ENCODE measurements around the gene SCLY.
A peak's percentile ranks its signal among the peaks of the same experiment; 100 is the strongest.

SCLY gene

GRCh38 chr2:238091436-238092060, 30.7 kb downstream of the SCLY start:
- H3K27me3 ChIP-seq (replicated peaks; ENCODE audit: control insufficient read depth, insufficient read depth, low read length) = no peaks in the 10 kb centered on the region
- H3K36me3 ChIP-seq (ENCODE audit: control insufficient read depth, insufficient read depth, low read length, severe bottlenecking) = no peaks in the 10 kb centered on the region
- H3K4me3 ChIP-seq (ENCODE audit: low read length) = no peak overlapping the region
- no peak for DNase-seq (ENCODE audit: low read depth)
- H3K4me1 ChIP-seq (ENCODE audit: control insufficient read depth, insufficient read depth, low read length) = no peaks in the 10 kb centered on the region
- no peak overlapping the region for H3K9ac ChIP-seq (ENCODE audit: low read length)
- no peaks in the 10 kb centered on the region for H3K9me3 ChIP-seq (ENCODE audit: control insufficient read depth, low read length)

GRCh38 chr2:238092486-238093035, 31.8 kb downstream of the SCLY start:
- DNase-seq (ENCODE audit: low read depth) = no peak
- no peaks in the 10 kb centered on the region for H3K9me3 ChIP-seq (ENCODE audit: control insufficient read depth, low read length)
- H3K4me1 ChIP-seq (ENCODE audit: control insufficient read depth, insufficient read depth, low read length) = no peaks in the 10 kb centered on the region
- no peaks in the 10 kb centered on the region for H3K27me3 ChIP-seq (replicated peaks; ENCODE audit: control insufficient read depth, insufficient read depth, low read length)
- no peaks in the 10 kb centered on the region for H3K36me3 ChIP-seq (ENCODE audit: control insufficient read depth, insufficient read depth, low read length, severe bottlenecking)
- H3K4me3 ChIP-seq (ENCODE audit: low read length) = no peak overlapping the region
- H3K9ac ChIP-seq (ENCODE audit: low read length) = no peak overlapping the region

- Histone ChIP-seq H3K9me3 (ENCODE audit: control insufficient read depth, low read length) (no peaks in the 10 kb centered on the region), H3K36me3 (ENCODE audit: control insufficient read depth, insufficient read depth, low read length, severe bottlenecking) (no peaks in the 10 kb centered on the region), H3K4me3 (ENCODE audit: low read length) (no peak overlapping the region), H3K27me3 (replicated peaks; ENCODE audit: control insufficient read depth, insufficient read depth, low read length) (no peaks in the 10 kb centered on the region), H3K9ac (ENCODE audit: low read length) (no peak overlapping the region), H3K4me1 (ENCODE audit: control insufficient read depth, insufficient read depth, low read length) (no peaks in the 10 kb centered on the region)
- DNase-seq (ENCODE audit: low read depth) = no peak
Observed at GRCh38 chr2:238093181-238094140, 32.7 kb downstream of the SCLY start.

- H3K4me3 ChIP-seq (ENCODE audit: low read length) = no peak overlapping the region
- no peaks in the 10 kb centered on the region for H3K36me3 ChIP-seq (ENCODE audit: control insufficient read depth, insufficient read depth, low read length, severe bottlenecking)
- no peak overlapping the region for H3K9ac ChIP-seq (ENCODE audit: low read length)
- no peak for DNase-seq (ENCODE audit: low read depth)
- no peaks in the 10 kb centered on the region for H3K27me3 ChIP-seq (replicated peaks; ENCODE audit: control insufficient read depth, insufficient read depth, low read length)
- H3K4me1 ChIP-seq (ENCODE audit: control insufficient read depth, insufficient read depth, low read length) = no peaks in the 10 kb centered on the region
- H3K9me3 ChIP-seq (ENCODE audit: control insufficient read depth, low read length) = no peaks in the 10 kb centered on the region
Observed at GRCh38 chr2:238094438-238095022, 33.7 kb downstream of the SCLY start.

- DNase-seq (ENCODE audit: low read depth) = no peak
- no peaks in the 10 kb centered on the region for H3K9me3 ChIP-seq (ENCODE audit: control insufficient read depth, low read length)
- H3K4me1 ChIP-seq (ENCODE audit: control insufficient read depth, insufficient read depth, low read length) = no peaks in the 10 kb centered on the region
Observed at GRCh38 chr2:238095143-238095542, 34.3 kb downstream of the SCLY start.

GRCh38 chr2:238096311-238097011, 35.7 kb downstream of the SCLY start:
- no peak for DNase-seq (ENCODE audit: low read depth)
- Histone ChIP-seq H3K4me1 (ENCODE audit: control insufficient read depth, insufficient read depth, low read length) (no peaks in the 10 kb centered on the region), H3K9me3 (ENCODE audit: control insufficient read depth, low read length) (no peaks in the 10 kb centered on the region), H3K9ac (ENCODE audit: low read length) (no peak overlapping the region), H3K4me3 (ENCODE audit: low read length) (no peak overlapping the region), H3K36me3 (ENCODE audit: control insufficient read depth, insufficient read depth, low read length, severe bottlenecking) (no peaks in the 10 kb centered on the region), H3K27me3 (replicated peaks; ENCODE audit: control insufficient read depth, insufficient read depth, low read length) (no peaks in the 10 kb centered on the region)

More at GRCh38 chr2:238095143-238095542, 34.3 kb downstream of the SCLY start:
- no peak overlapping the region for H3K4me3 ChIP-seq (ENCODE audit: low read length)
- H3K9ac ChIP-seq (ENCODE audit: low read length) = no peak overlapping the region
- no peaks in the 10 kb centered on the region for H3K36me3 ChIP-seq (ENCODE audit: control insufficient read depth, insufficient read depth, low read length, severe bottlenecking)
- no peaks in the 10 kb centered on the region for H3K27me3 ChIP-seq (replicated peaks; ENCODE audit: control insufficient read depth, insufficient read depth, low read length)

GRCh38 chr2:238097201-238097987, 36.6 kb downstream of the SCLY start:
- Histone ChIP-seq H3K9me3 (ENCODE audit: control insufficient read depth, low read length) (no peaks in the 10 kb centered on the region), H3K36me3 (ENCODE audit: control insufficient read depth, insufficient read depth, low read length, severe bottlenecking) (no peaks in the 10 kb centered on the region), H3K4me3 (ENCODE audit: low read length) (no peak overlapping the region), H3K27me3 (replicated peaks; ENCODE audit: control insufficient read depth, insufficient read depth, low read length) (peaks cover under 1% of the 10 kb centered on the region), H3K4me1 (ENCODE audit: control insufficient read depth, insufficient read depth, low read length) (no peaks in the 10 kb centered on the region), H3K9ac (ENCODE audit: low read length) (no peak overlapping the region)
- no peak for DNase-seq (ENCODE audit: low read depth)

- peak; percentile 39 for DNase-seq (ENCODE audit: low read depth)
- Histone ChIP-seq H3K36me3 (ENCODE audit: control insufficient read depth, insufficient read depth, low read length, severe bottlenecking) (no peaks in the 10 kb centered on the region), H3K4me3 (ENCODE audit: low read length) (no peak overlapping the region), H3K9me3 (ENCODE audit: control insufficient read depth, low read length) (no peaks in the 10 kb centered on the region), H3K9ac (ENCODE audit: low read length) (no peak overlapping the region), H3K4me1 (ENCODE audit: control insufficient read depth, insufficient read depth, low read length) (no peaks in the 10 kb centered on the region), H3K27me3 (replicated peaks; ENCODE audit: control insufficient read depth, insufficient read depth, low read length) (peaks cover 7% of the 10 kb centered on the region)
Observed at GRCh38 chr2:238097988-238098871, 37.4 kb downstream of the SCLY start.

- DNase-seq (ENCODE audit: low read depth) = peak; percentile 51
Observed at GRCh38 chr2:238098901-238099713, 38.3 kb downstream of the SCLY start.

More at GRCh38 chr2:238098901-238099713, 38.3 kb downstream of the SCLY start:
- Histone ChIP-seq H3K9ac (ENCODE audit: low read length) (no peak overlapping the region), H3K4me3 (ENCODE audit: low read length) (no peak overlapping the region), H3K27me3 (replicated peaks; ENCODE audit: control insufficient read depth, insufficient read depth, low read length) (peaks cover 7% of the 10 kb centered on the region), H3K9me3 (ENCODE audit: control insufficient read depth, low read length) (no peaks in the 10 kb centered on the region), H3K4me1 (ENCODE audit: control insufficient read depth, insufficient read depth, low read length) (no peaks in the 10 kb centered on the region), H3K36me3 (ENCODE audit: control insufficient read depth, insufficient read depth, low read length, severe bottlenecking) (no peaks in the 10 kb centered on the region)

All from adipocyte (in vitro differentiated cells).